GM19099 (cell line): ENCODE data around the gene MYZAP.

ENCODE experiments used
- POLR2A ChIP-seq: IDR thresholded peaks from 3 replicates; pipeline ENCODE4 v1.6.1; 2011; ENCODE audit warnings: low read depth; ENCODE audit not compliant: insufficient read length; ENCODE audit errors: extremely low read depth

MYZAP gene

DNA sequence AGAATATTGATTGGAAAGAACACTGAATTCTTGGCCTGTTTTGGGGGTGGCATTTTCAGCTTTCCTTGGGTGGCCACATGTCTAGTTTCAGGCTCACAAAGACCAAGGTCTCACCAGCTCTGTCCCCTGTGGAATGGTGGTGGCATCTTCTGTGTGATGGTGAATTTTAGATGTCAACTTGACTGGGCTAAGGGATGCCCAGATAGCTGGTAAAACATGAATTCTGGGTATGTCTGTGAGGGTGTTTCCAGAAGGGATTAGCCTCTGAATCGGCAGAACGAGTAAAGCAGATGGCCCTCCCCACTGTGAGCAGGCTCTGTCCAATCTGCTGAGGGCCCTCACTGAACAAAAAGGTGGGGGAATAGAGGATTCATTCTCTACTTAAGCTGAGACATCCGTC, 34.4 kb upstream of the MYZAP start:
- no peak for TF ChIP-seq POLR2A

DNA sequence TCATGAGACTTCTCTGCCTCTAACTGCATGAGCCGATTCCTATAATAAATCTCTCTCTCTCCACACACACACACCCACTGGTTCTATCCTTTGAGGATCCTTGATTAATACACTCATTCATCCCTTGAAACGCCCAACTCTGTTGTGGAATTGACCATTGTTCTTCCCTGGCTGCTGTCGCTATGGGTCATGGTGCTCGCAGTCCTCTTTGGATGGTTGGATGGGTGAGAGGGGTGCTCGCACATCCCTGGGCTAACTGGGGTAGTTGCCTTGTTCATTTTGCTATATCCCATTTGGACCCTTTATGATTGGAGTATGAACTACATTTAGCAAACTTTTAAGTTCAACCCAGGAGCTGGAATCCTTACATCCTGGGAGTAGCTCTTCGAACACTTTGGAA, 33.9 kb upstream of the MYZAP start:
- TF ChIP-seq POLR2A: no peak

DNA sequence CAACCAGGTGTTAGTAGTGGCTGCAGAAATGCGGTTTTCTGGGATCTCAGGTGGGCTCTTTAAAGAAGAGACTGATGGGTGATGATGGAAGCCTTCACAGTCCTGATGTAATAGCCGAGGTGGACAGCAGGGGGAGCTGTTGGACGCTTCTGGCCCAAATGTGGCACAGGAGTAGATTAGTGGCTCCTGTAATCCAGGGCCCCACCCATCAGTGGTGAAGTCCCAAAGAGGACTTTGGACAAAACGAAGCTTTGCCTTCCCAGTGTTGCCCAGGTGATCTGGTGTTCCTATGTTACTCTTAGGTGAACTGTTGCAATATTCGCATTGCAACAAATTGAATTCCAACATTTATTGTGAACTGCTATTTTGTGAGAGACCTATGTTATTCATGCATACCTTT, 31.8 kb upstream of the MYZAP start:
- TF ChIP-seq POLR2A: no peak

DNA sequence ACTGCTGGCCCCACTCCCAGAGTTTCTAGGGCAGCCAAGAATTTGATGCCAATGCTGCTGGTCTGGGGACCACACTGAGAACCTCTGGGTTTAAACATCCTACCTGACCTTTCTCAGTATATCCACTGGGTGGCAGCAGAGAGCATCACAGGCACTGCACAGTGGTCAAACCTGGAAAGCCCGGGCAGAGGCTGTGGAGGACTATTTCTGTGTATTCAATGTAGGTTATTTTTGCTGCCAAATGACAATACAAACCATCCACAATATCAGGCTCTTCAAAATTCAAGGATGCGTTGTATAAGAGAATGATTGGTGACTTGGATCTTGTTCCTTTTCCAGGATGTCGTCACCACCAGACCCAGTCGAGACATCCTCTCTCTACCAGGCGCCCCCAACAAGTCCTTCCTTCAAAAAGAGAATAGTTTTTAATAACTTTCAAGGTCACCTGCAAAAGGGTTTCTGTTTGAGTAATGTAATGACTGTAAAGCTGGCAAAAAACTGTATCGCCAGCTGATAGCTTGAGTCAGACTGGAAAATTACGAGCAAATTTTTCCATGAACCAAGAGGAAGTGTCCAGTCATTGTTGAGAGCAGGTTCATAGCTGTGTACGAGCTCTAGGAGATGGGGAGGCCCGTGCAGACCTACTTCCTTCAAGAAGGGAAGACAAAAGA, 30.5 kb upstream of the MYZAP start:
- no peak for TF ChIP-seq POLR2A

DNA sequence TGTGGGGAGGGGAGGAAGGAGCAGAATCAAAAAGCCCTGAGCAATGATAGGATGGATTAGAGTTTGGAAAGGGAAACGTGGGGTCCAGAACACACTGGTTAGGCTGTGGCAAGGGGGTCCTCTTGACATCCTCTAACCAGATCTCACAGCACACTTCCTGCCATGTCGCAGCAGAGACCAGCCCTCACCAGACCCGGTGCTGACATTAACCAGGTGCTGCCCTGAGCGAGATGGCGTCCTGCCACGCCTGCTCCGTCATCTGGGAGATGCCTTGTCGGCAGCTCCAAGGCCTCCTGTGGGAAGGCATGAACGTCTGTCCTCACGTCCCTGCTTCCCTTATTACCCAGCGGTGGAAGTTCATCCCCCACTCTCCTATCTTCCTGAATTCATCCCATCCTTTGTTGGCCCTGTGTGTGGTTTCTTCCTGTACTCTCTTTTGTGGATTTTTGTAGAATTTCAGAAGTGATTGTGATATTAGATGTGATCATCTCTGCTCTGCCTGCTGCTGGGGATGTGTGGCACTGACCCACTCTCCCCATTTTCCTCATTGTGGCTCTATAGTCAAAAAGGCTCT, 29.4 kb upstream of the MYZAP start:
- TF ChIP-seq POLR2A: no peak

DNA sequence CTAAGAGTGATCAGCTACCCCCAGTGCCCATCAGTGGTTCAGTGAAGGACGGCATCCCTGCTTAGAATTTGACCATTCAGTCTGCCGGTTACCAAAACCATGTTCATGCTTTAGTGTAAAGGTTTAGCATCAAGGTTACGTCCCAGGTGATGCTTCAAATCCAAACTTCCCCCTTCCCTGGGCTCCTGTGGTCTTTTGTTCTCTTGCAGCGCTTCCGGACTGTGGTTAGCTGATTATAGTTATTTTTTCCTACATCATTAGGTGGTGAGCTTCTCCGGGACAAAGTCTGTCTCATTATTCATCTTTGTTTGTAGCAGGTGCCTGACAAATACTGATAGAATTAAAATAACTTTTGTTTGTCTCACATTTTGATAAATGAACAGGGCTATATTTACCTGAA, 28.3 kb upstream of the MYZAP start:
- no peak for TF ChIP-seq POLR2A

DNA sequence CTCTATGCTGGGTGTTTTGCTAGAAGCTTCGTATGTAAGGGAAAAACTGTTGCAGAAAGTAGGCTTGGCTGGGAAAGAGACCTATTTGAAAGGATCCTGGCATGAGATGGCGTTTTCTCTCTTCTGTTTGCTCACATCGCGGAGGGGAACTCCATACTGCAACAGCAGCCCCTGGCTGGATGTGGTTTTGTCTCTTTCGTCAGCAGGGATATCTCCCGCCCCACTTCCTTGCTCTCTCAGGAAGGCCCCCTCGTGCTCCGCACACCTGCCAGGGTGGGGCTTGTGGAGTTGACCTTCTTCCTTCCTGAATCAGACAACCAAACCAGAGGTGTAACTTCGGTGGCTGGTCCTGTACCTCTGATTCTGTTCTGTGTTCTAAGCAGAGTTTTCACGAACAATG, 26.4 kb upstream of the MYZAP start:
- no peak for TF ChIP-seq POLR2A

DNA sequence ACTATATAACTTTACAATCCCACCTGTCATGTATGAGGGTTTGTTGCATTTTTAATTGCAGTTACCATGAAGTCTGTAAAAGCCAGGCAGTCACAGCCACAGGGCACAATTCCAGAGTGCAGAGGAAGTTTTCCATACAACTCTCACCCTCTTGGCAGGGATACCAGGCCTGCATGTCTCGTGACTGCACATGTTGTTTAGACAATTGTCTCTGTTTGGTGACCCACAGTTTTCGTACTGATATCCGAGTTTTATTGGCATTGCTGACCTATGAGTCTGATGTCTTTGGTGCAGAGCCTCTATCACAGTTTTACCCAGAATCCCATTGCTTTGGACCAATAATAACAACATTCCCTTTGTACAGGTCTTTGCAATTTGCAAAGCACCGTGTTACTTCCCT, 24.9 kb upstream of the MYZAP start:
- TF ChIP-seq POLR2A: no peak

DNA sequence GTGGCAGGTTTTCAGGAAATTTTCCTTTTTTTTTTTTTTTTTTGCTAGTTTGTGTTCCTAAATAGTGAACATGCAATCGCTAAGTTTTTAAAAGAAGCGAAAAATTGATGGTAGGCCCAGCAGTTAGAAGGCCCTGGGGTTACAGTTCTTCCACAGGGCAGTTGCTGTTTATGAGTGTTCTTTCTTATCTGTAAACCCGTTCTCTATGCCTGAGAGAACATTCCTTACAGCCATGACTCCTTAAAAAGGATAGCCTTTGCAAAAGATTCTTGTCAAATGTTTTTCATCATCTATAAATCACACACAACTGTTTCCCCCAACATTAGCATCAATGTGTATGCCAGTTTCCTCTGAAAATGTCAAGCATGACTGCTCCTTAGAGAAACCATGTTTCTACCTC, 23.8 kb upstream of the MYZAP start:
- no peak for TF ChIP-seq POLR2A

DNA sequence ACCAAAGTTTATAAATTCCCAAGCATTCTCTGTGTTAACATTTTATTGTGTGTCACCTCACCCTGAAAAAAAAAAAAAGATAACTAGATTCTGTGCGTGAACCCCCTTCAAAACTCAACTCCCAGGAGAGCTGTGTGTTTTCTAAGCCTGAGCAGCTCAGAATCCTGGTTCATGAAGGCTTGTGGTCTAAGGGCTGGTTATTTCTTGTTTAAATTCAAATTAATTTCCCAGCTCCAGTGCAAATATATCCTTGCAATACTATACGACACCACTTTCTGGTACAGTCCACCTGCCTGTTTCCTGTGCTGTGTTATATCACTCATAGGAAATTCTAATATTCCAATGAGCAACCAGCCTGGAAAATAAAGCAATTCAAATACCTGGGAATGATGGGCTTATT, 23.4 kb upstream of the MYZAP start:
- TF ChIP-seq POLR2A: no peak

DNA sequence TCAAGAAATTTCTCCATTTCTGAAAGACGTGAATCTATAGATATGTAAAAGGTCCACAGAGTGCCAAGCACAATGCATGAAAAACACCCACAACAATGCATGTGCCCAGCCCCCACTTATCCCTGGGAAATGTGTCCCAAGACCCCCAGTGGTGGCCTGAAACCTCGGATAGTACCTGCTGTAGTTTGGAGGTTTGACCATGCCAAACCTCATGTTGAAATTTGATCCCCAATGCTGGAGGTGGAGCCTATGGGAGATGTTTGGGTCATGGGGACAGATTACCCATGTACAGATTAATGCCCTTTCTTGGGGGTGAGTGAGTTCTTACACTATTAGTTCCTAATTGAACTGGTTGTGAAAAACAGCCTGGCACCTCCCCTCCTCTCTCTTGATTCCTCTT, 21.4 kb upstream of the MYZAP start:
- TF ChIP-seq POLR2A: no peak

DNA sequence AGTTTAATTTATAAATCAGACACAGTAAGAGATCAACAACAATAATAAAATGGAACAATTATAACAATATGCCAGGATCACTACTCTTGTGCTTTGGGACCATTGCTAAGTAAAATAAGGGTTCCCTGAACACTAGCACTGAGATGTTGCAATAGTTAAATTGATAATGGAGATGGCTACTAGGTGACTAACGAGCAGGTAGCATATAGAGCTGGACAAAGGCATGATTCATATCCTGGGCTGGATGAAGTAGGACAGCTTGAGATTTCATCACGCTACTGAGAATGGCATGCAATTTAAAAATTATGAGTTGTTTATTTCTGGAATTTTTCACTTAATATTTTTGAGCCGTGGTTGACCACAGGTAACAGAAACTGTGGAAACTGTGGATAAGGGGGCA, 20.7 kb upstream of the MYZAP start:
- no peak for TF ChIP-seq POLR2A

DNA sequence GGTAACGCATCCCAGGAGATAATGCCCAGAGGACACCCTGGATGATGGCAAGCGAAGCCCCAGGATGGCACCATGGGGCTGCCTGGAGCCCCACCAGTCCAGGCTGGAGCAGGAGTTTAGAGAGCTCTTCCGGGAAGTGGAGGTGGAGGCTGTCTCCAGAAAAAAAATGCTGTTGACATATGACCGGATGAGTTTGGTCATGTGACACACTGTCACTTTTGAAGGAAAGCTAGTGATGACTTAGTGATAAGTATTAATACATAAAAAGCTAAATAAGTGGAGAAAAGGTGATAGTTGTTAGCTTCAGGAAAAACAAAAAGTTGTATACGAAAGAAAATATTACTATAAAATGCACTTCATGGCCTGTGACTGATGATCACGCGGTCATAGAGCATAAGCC, 20.0 kb upstream of the MYZAP start:
- TF ChIP-seq POLR2A: no peak

DNA sequence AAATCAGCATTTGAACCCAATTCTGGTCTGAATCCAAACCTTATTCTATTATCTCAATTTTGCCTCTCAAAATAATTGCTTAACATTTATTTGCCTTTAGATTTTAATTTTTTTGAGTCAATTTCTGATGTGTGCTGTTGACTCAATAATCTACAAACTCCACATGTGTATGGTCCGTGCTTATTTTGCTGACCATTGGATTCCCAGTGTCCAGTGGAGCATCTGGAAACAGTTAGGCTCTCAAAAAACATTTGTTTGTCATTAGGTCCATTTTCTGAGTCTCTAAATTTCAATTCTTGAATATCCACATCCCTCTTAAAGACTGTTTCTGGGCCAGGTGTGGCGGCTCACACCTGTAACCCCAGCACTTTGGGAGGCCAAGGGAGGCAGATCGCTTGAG, 19.2 kb upstream of the MYZAP start:
- no peak for TF ChIP-seq POLR2A

DNA sequence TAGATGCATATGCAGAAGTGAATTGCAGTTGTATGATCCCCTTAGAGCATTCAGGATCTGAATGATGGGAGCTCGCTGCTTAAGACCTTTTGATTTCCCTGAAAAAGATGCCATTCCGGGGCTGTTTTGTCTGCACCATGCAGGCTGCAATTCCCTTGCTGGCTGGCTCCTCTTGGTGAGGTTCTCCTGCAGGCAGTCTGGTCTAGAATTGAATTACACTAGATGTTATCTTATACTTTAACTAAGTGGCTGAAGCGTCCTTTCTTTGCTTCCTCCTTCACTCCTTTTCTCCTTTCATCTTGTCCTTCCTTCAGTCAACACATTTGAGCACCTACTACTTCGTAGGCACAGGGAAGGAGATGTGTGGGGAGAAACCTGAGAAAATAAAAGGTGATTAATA, 18.6 kb upstream of the MYZAP start:
- no peak for TF ChIP-seq POLR2A

DNA sequence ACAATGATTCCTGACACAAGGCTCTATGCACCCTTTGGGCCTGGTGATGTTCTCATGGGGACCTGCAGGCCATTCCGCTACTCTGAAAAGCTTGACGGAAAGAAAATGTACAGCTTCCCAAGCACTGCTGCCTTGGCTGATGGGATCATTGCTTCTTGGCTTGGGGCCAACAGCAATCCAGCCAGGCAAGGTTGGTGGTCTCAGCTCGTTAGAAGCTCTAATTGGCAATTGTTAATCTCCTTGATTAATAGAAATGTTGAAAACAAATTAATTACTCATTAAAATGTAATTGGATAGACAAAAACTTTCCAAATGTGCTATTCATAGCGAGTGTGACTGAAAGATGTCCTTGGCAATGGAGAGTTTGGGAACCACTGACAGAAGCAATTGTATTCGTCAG, 16.3 kb upstream of the MYZAP start:
- no peak for TF ChIP-seq POLR2A
